Activated CD4-positive, CD25-positive, alpha-beta regulatory T cell treated with anti-CD3 and anti-CD28 coated beads, Interleukin-2, amount 50 U/mL, for 24 hours (primary cell): Measurements from ENCODE around the gene ARL6IP5.
A peak's percentile ranks its signal among the peaks of the same experiment; 100 is the strongest.

ENCODE experiments used
- ATAC-seq, 2 donors: fragments of 150-1000 bp; cut with Tn5 transposase; one replicate each; pipeline ENCODE4 v1.10.0; 2021; ENCODE audit warnings: mild to moderate bottlenecking in 1 of 2, moderate library complexity in 1 of 2

The ARL6IP5 gene

GRCh38 chr3:69085833-69086722, 1.3 kb downstream of the ARL6IP5 start:
- ATAC-seq: peak; percentile 7 to 8

DNA sequence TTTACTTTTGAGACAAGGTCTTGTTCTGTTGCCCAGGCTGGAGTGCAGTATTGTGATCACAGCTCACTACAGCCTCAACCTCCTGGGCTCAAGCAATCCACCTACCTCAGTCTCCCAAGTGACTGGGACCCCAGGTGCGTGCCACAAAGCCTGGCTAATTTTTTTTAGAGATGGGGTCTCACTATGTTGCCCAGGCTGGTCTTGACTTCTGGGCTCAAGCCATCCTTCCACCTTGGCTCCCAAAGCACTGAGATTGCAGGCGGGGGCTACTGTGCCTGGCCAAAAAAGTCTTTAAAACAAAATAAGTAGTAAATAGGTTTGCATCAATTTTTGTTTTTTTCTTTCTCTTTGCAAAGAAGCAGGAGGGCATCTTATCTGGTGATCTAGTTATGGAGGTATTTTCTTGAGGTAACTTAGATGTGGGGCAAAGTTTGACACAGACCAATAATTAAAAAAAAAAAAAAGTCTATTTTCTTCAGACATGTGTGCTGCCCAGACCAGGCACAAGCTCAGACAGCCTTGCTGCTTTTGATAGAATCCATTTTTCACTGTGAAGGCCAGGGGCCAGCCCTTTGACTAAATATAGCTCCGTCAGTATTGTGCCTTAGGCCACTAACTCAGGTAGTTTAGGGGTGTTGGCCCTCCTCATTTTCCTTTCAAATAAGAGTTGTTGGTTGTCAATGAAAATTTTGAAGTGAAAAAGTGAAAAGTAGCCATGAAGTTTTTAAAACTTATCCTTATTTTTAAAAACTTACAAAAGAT, 2.5 kb downstream of the ARL6IP5 start:
- ATAC-seq: no peak

DNA sequence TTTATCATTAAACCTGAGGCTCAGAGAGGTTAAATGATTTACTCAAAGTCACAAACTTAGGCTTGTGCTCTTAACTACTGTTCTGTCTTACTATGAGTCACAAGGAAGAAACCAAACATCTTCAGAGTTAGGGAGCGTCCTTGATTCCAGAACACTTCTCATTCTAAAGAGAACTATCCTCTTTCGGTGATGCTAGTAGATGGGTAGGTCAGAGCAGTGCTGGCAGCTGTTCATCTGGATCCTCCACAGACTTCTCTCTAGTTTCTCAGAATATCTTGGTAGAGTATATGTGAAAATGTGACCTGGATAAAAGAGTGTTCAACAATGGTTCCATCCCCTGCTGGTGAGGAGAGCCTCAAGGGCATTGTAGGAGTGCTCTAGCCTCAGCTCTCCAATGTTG, 3.3 kb downstream of the ARL6IP5 start:
- ATAC-seq: peak in 1 of 2 donors; percentile 18

DNA sequence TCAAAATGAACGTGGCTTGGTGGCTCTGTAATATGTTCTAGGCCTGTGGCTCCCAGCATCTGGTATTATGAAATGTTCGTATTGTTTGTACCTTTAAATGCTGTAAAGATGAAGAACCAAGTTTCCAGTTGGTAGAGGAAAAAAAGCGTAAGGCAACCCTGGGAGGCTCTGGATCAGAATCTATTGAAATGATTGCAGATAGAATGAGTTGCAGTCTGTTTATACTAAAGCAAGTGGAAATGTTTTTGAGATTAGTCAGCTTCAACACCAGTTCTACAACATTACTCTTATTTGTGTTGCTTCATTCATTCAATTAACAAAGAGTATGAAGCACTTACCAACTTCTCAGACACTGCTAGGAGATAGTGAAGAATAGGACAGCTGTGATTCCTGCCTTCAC, 5.3 kb downstream of the ARL6IP5 start:
- ATAC-seq: peak in 1 of 2 donors; percentile 3

GRCh38 chr3:69091389-69092029, 6.8 kb downstream of the ARL6IP5 start:
- no peak for ATAC-seq

- peak; percentile 24 to 39 for ATAC-seq
These were observed 7.3 kb downstream of the ARL6IP5 start for GRCh38 chr3:69092030-69092516.

DNA sequence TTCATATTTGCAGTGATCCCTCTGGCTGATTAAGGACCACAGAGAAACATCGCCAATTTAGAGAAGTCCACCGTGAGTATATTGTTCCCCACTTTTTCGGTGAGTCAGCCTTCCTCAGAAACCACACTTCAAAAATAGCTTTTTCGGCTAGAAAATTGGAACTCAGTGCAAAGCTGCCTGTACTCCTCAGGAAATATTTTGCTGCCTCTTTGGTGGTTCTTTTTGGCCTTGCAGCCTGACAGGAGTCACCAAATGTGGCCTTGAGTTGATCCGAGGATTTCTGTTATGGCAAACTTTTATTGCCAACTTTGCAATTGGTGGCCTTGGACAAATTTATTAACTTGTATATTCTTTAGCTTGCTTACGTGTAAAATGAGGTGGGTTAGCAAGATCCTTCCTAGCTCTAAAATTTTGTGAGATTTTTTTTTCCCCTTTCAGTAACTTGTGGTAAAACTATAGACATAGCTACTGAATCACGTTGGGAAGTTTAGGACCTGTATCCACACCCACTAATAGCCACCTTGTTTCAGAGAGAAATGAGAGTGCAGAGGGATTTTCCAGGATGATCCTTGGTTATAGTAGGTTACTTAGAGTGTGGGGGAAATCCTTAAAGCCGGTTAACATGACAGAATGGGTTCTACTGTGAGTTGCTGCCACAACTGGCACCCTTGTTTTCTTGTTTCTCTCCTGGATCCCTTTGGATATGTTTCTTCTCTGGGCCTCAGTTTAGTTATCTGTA, 9.9 kb downstream of the ARL6IP5 start:
- ATAC-seq: peak; percentile 41

DNA sequence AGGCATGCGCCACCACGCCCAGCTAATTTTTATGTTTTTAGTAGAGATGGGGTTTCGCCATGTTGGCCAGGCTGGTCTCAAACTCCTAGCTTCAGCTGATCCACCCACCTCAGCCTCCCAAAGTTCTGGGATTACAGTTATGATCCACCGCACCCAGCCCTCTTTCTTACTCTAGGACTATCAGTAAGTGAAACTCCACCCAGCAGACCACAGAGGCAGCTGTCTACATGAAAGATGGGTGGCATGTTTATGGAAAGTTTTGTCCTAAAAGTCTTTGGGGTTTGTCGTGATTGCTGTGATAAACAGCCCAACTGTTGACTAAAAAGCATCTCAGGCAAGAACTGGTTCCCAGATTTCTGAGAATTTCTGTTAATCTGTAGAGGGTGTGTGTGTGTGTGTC, 10.9 kb downstream of the ARL6IP5 start:
- ATAC-seq: peak in 1 of 2 donors; percentile 27

- no peak for ATAC-seq
These were observed 11.6 kb downstream of the ARL6IP5 start for GRCh38 chr3:69096299-69096698.

GRCh38 chr3:69097407-69098086, 12.8 kb downstream of the ARL6IP5 start:
- ATAC-seq: no peak

DNA sequence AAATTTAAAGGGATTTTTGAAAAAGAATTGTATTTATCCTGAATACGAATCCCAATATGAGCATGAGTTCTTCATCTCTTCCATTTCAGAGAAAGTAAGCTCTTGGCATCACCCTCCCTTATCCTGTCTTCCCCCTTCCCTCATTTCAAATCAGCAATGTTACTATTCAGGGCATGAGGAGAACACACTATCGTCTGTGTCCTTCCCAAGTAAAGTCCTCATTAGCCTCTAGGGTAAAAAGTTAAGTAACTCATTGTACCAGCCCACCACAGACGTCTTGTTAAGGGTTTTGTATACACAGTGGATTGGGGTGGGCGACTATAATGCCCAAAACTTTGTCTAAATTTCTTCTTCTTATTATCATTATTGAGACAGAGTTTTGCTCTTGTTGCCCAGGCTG, 14.8 kb downstream of the ARL6IP5 start:
- ATAC-seq: no peak

GRCh38 chr3:69102384-69102783, 17.6 kb downstream of the ARL6IP5 start:
- ATAC-seq: no peak

DNA sequence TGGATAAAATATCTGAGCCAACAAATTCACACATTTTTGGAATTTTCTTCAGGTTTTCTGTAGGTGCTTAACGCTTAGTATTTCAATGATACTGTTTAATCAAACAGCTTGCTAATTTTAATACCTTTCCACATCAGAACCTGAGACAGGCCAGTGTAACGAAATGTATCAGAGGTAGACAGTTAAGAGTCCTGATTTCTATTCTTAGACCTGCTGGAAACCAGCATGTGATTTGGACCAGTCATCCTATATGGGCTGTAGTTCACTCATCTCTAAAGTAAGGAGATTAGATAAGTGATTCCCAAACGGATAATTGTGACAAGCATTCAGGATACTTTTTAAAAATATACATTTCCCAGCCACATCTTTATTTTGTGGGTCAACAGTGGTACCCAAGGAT, 18.4 kb downstream of the ARL6IP5 start:
- ATAC-seq: no peak

GRCh38 chr3:69104586-69104985, 19.8 kb downstream of the ARL6IP5 start:
- ATAC-seq: no peak

DNA sequence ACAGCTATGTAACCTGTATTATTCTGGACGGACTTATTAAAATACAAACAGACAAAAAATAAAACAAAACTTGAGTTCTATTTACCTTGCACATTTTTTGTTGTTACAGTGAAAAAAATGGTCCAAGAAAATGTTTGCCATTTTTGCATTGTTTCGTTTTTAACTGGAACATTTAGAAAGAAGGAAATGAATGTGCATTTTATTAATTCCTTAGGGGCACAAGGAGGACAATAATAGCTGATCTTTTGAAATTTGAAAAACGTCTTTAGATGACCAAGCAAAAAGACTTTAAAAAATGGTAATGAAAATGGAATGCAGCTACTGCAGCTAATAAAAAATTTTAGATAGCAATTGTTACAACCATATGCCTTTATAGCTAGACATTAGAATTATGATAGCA, 20.6 kb downstream of the ARL6IP5 start:
- ATAC-seq: no peak

- no peak for ATAC-seq
These were observed 23.1 kb downstream of the ARL6IP5 start for GRCh38 chr3:69107841-69108240.

DNA sequence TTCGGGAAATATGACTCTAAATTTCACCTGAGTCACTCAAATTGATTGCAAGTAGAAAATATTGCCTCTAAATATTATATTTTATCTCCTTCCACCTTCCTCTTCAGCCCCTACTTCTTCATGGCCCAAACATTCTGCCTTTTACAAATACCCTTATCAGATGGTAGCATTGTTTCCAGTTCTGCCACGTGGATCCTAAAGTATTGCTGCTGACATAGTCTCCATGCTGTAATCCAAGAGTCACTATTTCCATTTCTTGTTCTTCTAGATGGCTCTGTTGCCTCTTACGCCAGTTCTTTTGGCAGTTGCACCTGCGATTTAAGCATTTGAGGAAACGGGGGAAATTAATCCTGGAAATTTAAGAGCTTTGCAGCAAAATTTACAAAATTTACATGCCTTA, 24.1 kb downstream of the ARL6IP5 start:
- no peak for ATAC-seq

DNA sequence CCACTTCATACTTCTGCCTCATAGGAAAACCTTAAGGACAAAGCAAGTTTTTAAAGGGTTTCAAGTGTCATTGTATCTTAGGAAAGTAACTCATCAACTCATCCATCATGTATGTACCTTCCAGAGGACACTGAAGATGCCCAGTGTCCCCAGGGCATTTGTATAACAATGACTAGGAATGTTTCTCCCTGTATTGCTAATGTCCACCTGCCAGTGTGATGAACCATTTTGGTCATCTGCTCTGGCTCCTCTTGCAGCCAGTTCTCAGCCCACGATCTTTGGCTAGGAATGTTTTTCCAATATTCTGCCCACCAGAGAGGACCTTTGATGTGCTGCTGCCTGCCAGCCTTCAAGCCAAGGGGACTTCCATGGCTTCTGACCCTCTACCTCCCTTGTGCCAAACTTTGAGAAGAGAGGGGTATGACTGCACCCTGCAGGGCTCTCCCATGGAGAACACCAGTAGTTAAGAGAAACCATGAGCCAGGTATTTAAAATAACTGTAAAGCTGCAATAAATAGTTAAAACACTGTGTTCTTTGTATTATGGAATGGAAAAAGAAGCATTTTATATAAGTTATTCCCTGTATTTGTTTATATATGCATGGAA, 26.3 kb downstream of the ARL6IP5 start:
- no peak for ATAC-seq

GRCh38 chr3:69113536-69113935, 28.8 kb downstream of the ARL6IP5 start:
- no peak for ATAC-seq

DNA sequence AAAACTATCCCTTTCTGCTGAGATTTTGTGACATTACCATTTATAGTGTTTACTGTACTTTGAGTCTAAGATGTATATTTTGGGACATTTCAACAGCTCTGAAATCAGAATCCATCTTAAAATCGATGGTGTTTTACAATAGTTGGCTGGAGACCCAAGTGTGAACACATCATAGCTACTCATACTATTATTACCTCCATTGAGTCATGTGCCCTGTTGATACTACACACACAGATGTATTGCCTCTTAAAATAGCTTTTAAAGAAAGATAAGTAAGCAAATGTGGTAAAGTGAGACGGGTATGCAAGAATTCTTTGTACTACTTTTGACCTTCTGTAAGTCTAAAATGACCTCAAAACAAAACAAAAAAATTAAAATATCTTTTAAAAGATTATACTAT, 31.0 kb downstream of the ARL6IP5 start:
- peak; percentile 38 to 58 for ATAC-seq

- ATAC-seq: no peak
These were observed 31.4 kb downstream of the ARL6IP5 start for GRCh38 chr3:69116162-69116561.
